Keratinocyte (primary cell): ENCODE measurements around the gene HCST.

Experiments used
- EZH2 ChIP-seq: IDR thresholded peaks from one replicate; pipeline ENCODE4 v1.6.1; 2012; ENCODE audit warnings: inconsistent platforms, mild to moderate bottlenecking, low read length, moderate library complexity
- TF ChIP-seq, protein P1 (sequence below), 3 experiments: IDR thresholded peaks in 1 of 3; conservative IDR thresholded peaks in 1 of 3; optimal IDR thresholded peaks in 1 of 3; 2 replicates in 2 of 3; 3 replicates in 1 of 3; pipeline versions ENCODE3 to v1.5.1; 2011; ENCODE audit warnings: low read length in 3 of 3, mild to moderate bottlenecking in 3 of 3, moderate library complexity in 2 of 3, control low read depth in 1 of 3, inconsistent platforms in 1 of 3; ENCODE audit not compliant: insufficient read depth in 2 of 3; ENCODE audit errors: extremely low read depth in 1 of 3

DNA sequence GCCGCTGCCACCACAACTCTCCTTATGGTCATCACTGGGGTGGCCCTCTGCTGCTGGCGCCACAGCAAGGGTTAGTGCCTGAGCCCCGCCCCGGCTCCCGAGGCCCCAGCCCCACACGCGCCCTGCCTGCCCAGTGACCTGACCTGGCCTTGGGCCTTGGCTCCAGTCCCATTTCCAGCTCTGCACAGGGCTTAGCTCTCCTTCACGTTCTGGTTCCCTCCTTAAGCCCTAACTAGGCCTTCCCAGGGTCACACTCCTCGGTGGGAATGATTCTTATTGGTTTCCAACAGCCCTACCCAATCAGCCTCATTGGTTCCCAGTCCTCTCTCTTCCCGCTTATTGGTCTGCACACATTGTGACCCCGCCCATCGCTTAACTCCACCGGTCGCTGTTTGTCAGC is 39.8 kb upstream of the HCST start:
- TF ChIP-seq, protein P1, sequence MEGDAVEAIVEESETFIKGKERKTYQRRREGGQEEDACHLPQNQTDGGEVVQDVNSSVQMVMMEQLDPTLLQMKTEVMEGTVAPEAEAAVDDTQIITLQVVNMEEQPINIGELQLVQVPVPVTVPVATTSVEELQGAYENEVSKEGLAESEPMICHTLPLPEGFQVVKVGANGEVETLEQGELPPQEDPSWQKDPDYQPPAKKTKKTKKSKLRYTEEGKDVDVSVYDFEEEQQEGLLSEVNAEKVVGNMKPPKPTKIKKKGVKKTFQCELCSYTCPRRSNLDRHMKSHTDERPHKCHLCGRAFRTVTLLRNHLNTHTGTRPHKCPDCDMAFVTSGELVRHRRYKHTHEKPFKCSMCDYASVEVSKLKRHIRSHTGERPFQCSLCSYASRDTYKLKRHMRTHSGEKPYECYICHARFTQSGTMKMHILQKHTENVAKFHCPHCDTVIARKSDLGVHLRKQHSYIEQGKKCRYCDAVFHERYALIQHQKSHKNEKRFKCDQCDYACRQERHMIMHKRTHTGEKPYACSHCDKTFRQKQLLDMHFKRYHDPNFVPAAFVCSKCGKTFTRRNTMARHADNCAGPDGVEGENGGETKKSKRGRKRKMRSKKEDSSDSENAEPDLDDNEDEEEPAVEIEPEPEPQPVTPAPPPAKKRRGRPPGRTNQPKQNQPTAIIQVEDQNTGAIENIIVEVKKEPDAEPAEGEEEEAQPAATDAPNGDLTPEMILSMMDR (optimal IDR thresholded peaks at IDR 0.05 in 1 of 3, IDR thresholded peaks at IDR 0.05 in 1 of 3, conservative IDR thresholded peaks at IDR 0.05 in 1 of 3; ENCODE audit: extremely low read depth in 1 of 3, insufficient read depth in 2 of 3, low read length in 3 of 3), result no peak
- TF ChIP-seq EZH2, result no peak
